ENCODE data around the gene TMC5.

TMC5 gene

GRCh38 chr16:19506965-19507364 lies 89.3 kb downstream of the TMC5 start:
- Histone ChIP-seq H2BK12ac (ENCODE audit: low read length in 2 of 2) (no peak overlapping the region), H3K23ac (ENCODE audit: low read length in 2 of 2) (no peak overlapping the region), H2AFZ (ENCODE audit: low read depth, low read length) (no peak overlapping the region), H2AK5ac (ENCODE audit: low read length, severe bottlenecking) (no peak overlapping the region), H3K9ac (ENCODE audit: low read length) (no peak overlapping the region), H3K4me3 (ENCODE audit: insufficient read depth in 1 of 2, low read depth in 1 of 2, low read length in 2 of 2) (no peak overlapping the region), H4K8ac (ENCODE audit: low read length) (no peak overlapping the region), H3K4ac (ENCODE audit: low read depth in 1 of 2, low read length in 2 of 2) (no peak overlapping the region), H3K14ac (ENCODE audit: low read length in 2 of 2) (no peak overlapping the region), H3K27ac (ENCODE audit: low read length, poor library complexity, severe bottlenecking) (no peak overlapping the region), H3K79me1 (replicated peaks; ENCODE audit: low read length, poor library complexity, severe bottlenecking) (peaks cover 15% of the 10 kb centered on the region), H2BK15ac (ENCODE audit: low read depth, poor library complexity, severe bottlenecking) (no peak overlapping the region), H2BK120ac (ENCODE audit: low read depth, low read length) (no peak overlapping the region), H2BK5ac (ENCODE audit: low read depth, low read length, poor library complexity, severe bottlenecking) (no peak overlapping the region), H3K27me3 (ENCODE audit: control insufficient read depth in 1 of 2, insufficient read depth in 1 of 2, low read length in 2 of 2) (no peaks in the 10 kb centered on the region), H3K4me1 (ENCODE audit: control insufficient read depth, insufficient read depth, low read depth, low read length) (no peaks in the 10 kb centered on the region), H3K4me2 (ENCODE audit: low read length, poor library complexity, severe bottlenecking) (no peak overlapping the region), H4K91ac (ENCODE audit: low read length) (no peak overlapping the region), H3K9me3 (ENCODE audit: control insufficient read depth, low read length) (no peaks in the 10 kb centered on the region), H3K36me3 (ENCODE audit: control insufficient read depth in 1 of 2, insufficient read depth in 2 of 2, low read depth in 1 of 2, low read length in 2 of 2) (peaks cover 29 to 81% of the 10 kb centered on the region in 2 experiments), H3K18ac (ENCODE audit: low read depth in 1 of 2, low read length in 2 of 2) (no peak overlapping the region)
- DNase-seq = no peak
- 100% methylated on average over 3 of the region's 4 CpGs for WGBS

- 94% methylated on average over 2 of the region's 2 CpGs for WGBS
- Histone ChIP-seq H3K27me3 (ENCODE audit: control insufficient read depth in 1 of 2, insufficient read depth in 1 of 2, low read length in 2 of 2) (no peaks in the 10 kb centered on the region), H4K8ac (ENCODE audit: low read length) (no peak overlapping the region), H3K4me2 (ENCODE audit: low read length, poor library complexity, severe bottlenecking) (no peak overlapping the region), H2AK5ac (ENCODE audit: low read length, severe bottlenecking) (no peak overlapping the region), H3K4ac (ENCODE audit: low read depth in 1 of 2, low read length in 2 of 2) (no peak overlapping the region), H3K14ac (ENCODE audit: low read length in 2 of 2) (no peak overlapping the region), H2AFZ (ENCODE audit: low read depth, low read length) (no peak overlapping the region), H3K79me1 (replicated peaks; ENCODE audit: low read length, poor library complexity, severe bottlenecking) (peaks cover 15% of the 10 kb centered on the region), H3K27ac (ENCODE audit: low read length, poor library complexity, severe bottlenecking) (no peak overlapping the region), H2BK12ac (ENCODE audit: low read length in 2 of 2) (no peak overlapping the region), H4K91ac (ENCODE audit: low read length) (no peak overlapping the region), H2BK5ac (ENCODE audit: low read depth, low read length, poor library complexity, severe bottlenecking) (no peak overlapping the region), H3K9me3 (ENCODE audit: control insufficient read depth, low read length) (no peaks in the 10 kb centered on the region), H3K18ac (ENCODE audit: low read depth in 1 of 2, low read length in 2 of 2) (no peak overlapping the region), H3K4me3 (ENCODE audit: insufficient read depth in 1 of 2, low read depth in 1 of 2, low read length in 2 of 2) (no peak overlapping the region), H3K4me1 (ENCODE audit: control insufficient read depth, insufficient read depth, low read depth, low read length) (no peaks in the 10 kb centered on the region), H2BK120ac (ENCODE audit: low read depth, low read length) (no peak overlapping the region), H2BK15ac (ENCODE audit: low read depth, poor library complexity, severe bottlenecking) (no peak overlapping the region), H3K9ac (ENCODE audit: low read length) (no peak overlapping the region), H3K36me3 (ENCODE audit: control insufficient read depth in 1 of 2, insufficient read depth in 2 of 2, low read depth in 1 of 2, low read length in 2 of 2) (peaks cover 24 to 75% of the 10 kb centered on the region in 2 experiments), H3K23ac (ENCODE audit: low read length in 2 of 2) (no peak overlapping the region)
- no peak for DNase-seq
Measured at GRCh38 chr16:19507867-19508266, 90.2 kb downstream of the TMC5 start.

GRCh38 chr16:19512297-19512696 lies 94.6 kb downstream of the TMC5 start:
- H2BK15ac ChIP-seq (ENCODE audit: low read depth, poor library complexity, severe bottlenecking) = no peak overlapping the region
- H3K4me3 ChIP-seq (ENCODE audit: insufficient read depth in 1 of 2, low read depth in 1 of 2, low read length in 2 of 2) = no peak overlapping the region
- no peak overlapping the region for H3K4ac ChIP-seq (ENCODE audit: low read depth in 1 of 2, low read length in 2 of 2)
- no peak overlapping the region for H3K14ac ChIP-seq (ENCODE audit: low read length in 2 of 2)
- H2BK5ac ChIP-seq (ENCODE audit: low read depth, low read length, poor library complexity, severe bottlenecking) = no peak overlapping the region
- no peak overlapping the region for H3K9ac ChIP-seq (ENCODE audit: low read length)
- no peaks in the 10 kb centered on the region for H3K27me3 ChIP-seq (ENCODE audit: control insufficient read depth in 1 of 2, insufficient read depth in 1 of 2, low read length in 2 of 2)
- no peak for DNase-seq
- no peak overlapping the region for H2AFZ ChIP-seq (ENCODE audit: low read depth, low read length)
- H3K18ac ChIP-seq (ENCODE audit: low read depth in 1 of 2, low read length in 2 of 2) = no peak overlapping the region
- no peak overlapping the region for H4K91ac ChIP-seq (ENCODE audit: low read length)
- no peak overlapping the region for H3K23ac ChIP-seq (ENCODE audit: low read length in 2 of 2)
- no peaks in the 10 kb centered on the region for H3K4me1 ChIP-seq (ENCODE audit: control insufficient read depth, insufficient read depth, low read depth, low read length)
- H2BK120ac ChIP-seq (ENCODE audit: low read depth, low read length) = no peak overlapping the region
- no peak overlapping the region for H4K8ac ChIP-seq (ENCODE audit: low read length)
- peaks cover 16% of the 10 kb centered on the region for H3K79me1 ChIP-seq (replicated peaks; ENCODE audit: low read length, poor library complexity, severe bottlenecking)
- no peak overlapping the region for H3K4me2 ChIP-seq (ENCODE audit: low read length, poor library complexity, severe bottlenecking)
- H3K27ac ChIP-seq (ENCODE audit: low read length, poor library complexity, severe bottlenecking) = no peak overlapping the region
- H2BK12ac ChIP-seq (ENCODE audit: low read length in 2 of 2) = no peak overlapping the region
- peaks cover 12 to 74% of the 10 kb centered on the region in 2 experiments for H3K36me3 ChIP-seq (ENCODE audit: control insufficient read depth in 1 of 2, insufficient read depth in 2 of 2, low read depth in 1 of 2, low read length in 2 of 2)
- H2AK5ac ChIP-seq (ENCODE audit: low read length, severe bottlenecking) = no peak overlapping the region
- H3K9me3 ChIP-seq (ENCODE audit: control insufficient read depth, low read length) = no peaks in the 10 kb centered on the region

GRCh38 chr16:19513377-19514053 lies 95.8 kb downstream of the TMC5 start:
- no peak overlapping the region for H2BK12ac ChIP-seq (ENCODE audit: low read length in 2 of 2)
- H3K79me1 ChIP-seq (replicated peaks; ENCODE audit: low read length, poor library complexity, severe bottlenecking) = peaks cover 10% of the 10 kb centered on the region
- H3K14ac ChIP-seq (ENCODE audit: low read length in 2 of 2) = no peak overlapping the region
- H3K27me3 ChIP-seq (ENCODE audit: control insufficient read depth in 1 of 2, insufficient read depth in 1 of 2, low read length in 2 of 2) = no peaks in the 10 kb centered on the region
- peak; percentile 74 for DNase-seq
- no peak overlapping the region for H2AFZ ChIP-seq (ENCODE audit: low read depth, low read length)
- no peaks in the 10 kb centered on the region for H3K4me1 ChIP-seq (ENCODE audit: control insufficient read depth, insufficient read depth, low read depth, low read length)
- no peak overlapping the region for H2BK120ac ChIP-seq (ENCODE audit: low read depth, low read length)
- no peak overlapping the region for H3K18ac ChIP-seq (ENCODE audit: low read depth in 1 of 2, low read length in 2 of 2)
- H4K91ac ChIP-seq (ENCODE audit: low read length) = no peak overlapping the region
- H4K8ac ChIP-seq (ENCODE audit: low read length) = no peak overlapping the region
- H3K4me2 ChIP-seq (ENCODE audit: low read length, poor library complexity, severe bottlenecking) = no peak overlapping the region
- H3K9me3 ChIP-seq (ENCODE audit: control insufficient read depth, low read length) = no peaks in the 10 kb centered on the region
- H3K4ac ChIP-seq (ENCODE audit: low read depth in 1 of 2, low read length in 2 of 2) = no peak overlapping the region
- H2AK5ac ChIP-seq (ENCODE audit: low read length, severe bottlenecking) = no peak overlapping the region
- no peak overlapping the region for H3K23ac ChIP-seq (ENCODE audit: low read length in 2 of 2)
- 95% methylated on average over 1 of the region's 4 CpGs for WGBS
- no peak overlapping the region for H2BK5ac ChIP-seq (ENCODE audit: low read depth, low read length, poor library complexity, severe bottlenecking)
- H3K9ac ChIP-seq (ENCODE audit: low read length) = no peak overlapping the region
- peaks cover 12 to 65% of the 10 kb centered on the region in 2 experiments for H3K36me3 ChIP-seq (ENCODE audit: control insufficient read depth in 1 of 2, insufficient read depth in 2 of 2, low read depth in 1 of 2, low read length in 2 of 2)
- H3K27ac ChIP-seq (ENCODE audit: low read length, poor library complexity, severe bottlenecking) = no peak overlapping the region
- no peak overlapping the region for H2BK15ac ChIP-seq (ENCODE audit: low read depth, poor library complexity, severe bottlenecking)
- H3K4me3 ChIP-seq (ENCODE audit: insufficient read depth in 1 of 2, low read depth in 1 of 2, low read length in 2 of 2) = no peak overlapping the region

All from mesenchymal stem cell (in vitro differentiated cells and primary cell).